Body of pancreas (tissue), 4 donors: ENCODE results near the gene MUC20.
"Not testable (repeated sequence)": the region's sequence is repeated elsewhere in the genome, so short reads cannot be mapped to it uniquely, and the experiment has no call there.

Experiments used
- POLR2A ChIP-seq, 3 donors: fragments of 450-650 bp; IDR thresholded peaks; one replicate each; pipeline ENCODE4 v1.6.1; 2016; ENCODE audit warnings: antibody characterized with exemption in 3 of 3, mild to moderate bottlenecking in 2 of 3
- TF ChIP-seq, protein P1 (sequence below), 7 experiments: fragments of 450-650 bp in 4 of 7; fragments of 200-600 bp in 3 of 7; sonication (generic) in 3 of 7; IDR thresholded peaks; one replicate each; pipeline ENCODE4 v1.5.1; 2016 to 2019; ENCODE audit warnings: antibody characterized with exemption in 7 of 7

- TF ChIP-seq, protein P1, sequence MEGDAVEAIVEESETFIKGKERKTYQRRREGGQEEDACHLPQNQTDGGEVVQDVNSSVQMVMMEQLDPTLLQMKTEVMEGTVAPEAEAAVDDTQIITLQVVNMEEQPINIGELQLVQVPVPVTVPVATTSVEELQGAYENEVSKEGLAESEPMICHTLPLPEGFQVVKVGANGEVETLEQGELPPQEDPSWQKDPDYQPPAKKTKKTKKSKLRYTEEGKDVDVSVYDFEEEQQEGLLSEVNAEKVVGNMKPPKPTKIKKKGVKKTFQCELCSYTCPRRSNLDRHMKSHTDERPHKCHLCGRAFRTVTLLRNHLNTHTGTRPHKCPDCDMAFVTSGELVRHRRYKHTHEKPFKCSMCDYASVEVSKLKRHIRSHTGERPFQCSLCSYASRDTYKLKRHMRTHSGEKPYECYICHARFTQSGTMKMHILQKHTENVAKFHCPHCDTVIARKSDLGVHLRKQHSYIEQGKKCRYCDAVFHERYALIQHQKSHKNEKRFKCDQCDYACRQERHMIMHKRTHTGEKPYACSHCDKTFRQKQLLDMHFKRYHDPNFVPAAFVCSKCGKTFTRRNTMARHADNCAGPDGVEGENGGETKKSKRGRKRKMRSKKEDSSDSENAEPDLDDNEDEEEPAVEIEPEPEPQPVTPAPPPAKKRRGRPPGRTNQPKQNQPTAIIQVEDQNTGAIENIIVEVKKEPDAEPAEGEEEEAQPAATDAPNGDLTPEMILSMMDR (IDR thresholded peaks at IDR 0.05): not testable (repeated sequence)
- not testable (repeated sequence) for TF ChIP-seq POLR2A (IDR thresholded peaks at IDR 0.05)
Observed at GRCh38 chr3:195728789-195729188, 8.0 kb downstream of the MUC20 start.
